Pancreas (tissue), 10 donors: ENCODE measurements around the gene PSENEN. TPM values are rescaled to one million over a fixed set of nuclear protein-coding genes. Genes with fewer than 3 reads are reported as not detected.

Experiments used
- ATAC-seq, 4 donors: fragments of 200-7000 bp; cut with Tn5 transposase; one replicate each; pipeline versions ENCODE4 v1.8.0 to v1.9.1; 2020; ENCODE audit warnings: mild to moderate bottlenecking in 4 of 4, moderate library complexity in 4 of 4
- DNase-seq, 6 donors: peaks; one replicate each; pipeline ENCODE4 v3.0.0-alpha.2; 2020
- FAIRE-seq: peaks from 2 replicates; lab custom pipeline; 2012; peaks lifted over from hg19 to GRCh38; lab: Jason Lieb, UNC
- H3K27ac ChIP-seq, 4 donors: fragments of 200-600 bp; sonication (generic); 1 replicate in 3 of 4; 2 replicates in 1 of 4; pipeline versions ENCODE4 v1.5.0 to v1.8.0; 2020
- H3K27me3 ChIP-seq, 4 donors: fragments of 200-600 bp; one replicate each; pipeline ENCODE4 v1.8.0; 2021
- H3K36me3 ChIP-seq, 3 donors: fragments of 200-600 bp; sonication (generic) in 1 of 3; one replicate each; pipeline versions ENCODE4 v1.5.0 to v1.8.0; 2020 to 2021
- H3K4me1 ChIP-seq, 3 donors: fragments of 200-600 bp; one replicate each; pipeline ENCODE4 v1.8.0; 2021
- H3K4me3 ChIP-seq, 4 donors: fragments of 200-600 bp; sonication (generic) in 2 of 4; one replicate each; pipeline versions ENCODE4 v1.5.0 to v1.8.0; 2020 to 2021
- H3K9me3 ChIP-seq, 4 donors: fragments of 200-600 bp; one replicate each; pipeline ENCODE4 v1.8.0; 2021
- WGBS, 2 donors: extraction: QIAGEN DNeasy Blood & Tissue Kit; methylation state at CpG; one replicate each; pipeline ENCODE4 v1.1.7; 2013; 5-methylcytosine and 5-hydroxymethylcytosine counted together
- intact Hi-C, 3 donors: fragments of 100-400 bp; cut with DNase I; formaldehyde crosslinking; loops; one replicate each; pipeline versions ENCODE4 v1.11.1 to v1.14.2; 2022
- polyA plus RNA-seq, 2 donors: library from polyadenylated mRNA; stranded (reverse); fragments of 200-250 nt; gene quantifications; one replicate each; pipeline ENCODE4 v1.2.3, GENCODE V29; 2013
- total RNA-seq, 6 donors: library from RNA; stranded (reverse); fragmentation: NEBNext Ultra II Directional in 4 of 6; extraction: Animal tissue kit (Norgen Biotek cat#: 25700) in 4 of 6; gene quantifications; one replicate each; pipeline versions ENCODE4 v1.2.1 to v1.2.4, GENCODE V29; 2021 to 2023
- TF ChIP-seq, protein P1 (sequence below), 4 donors: fragments of 200-600 bp; sonication (generic) in 3 of 4; IDR thresholded peaks; one replicate each; pipeline versions ENCODE4 v1.5.0 to v1.8.0; 2021; ENCODE audit warnings: antibody characterized with exemption in 4 of 4
- donor health status: healthy with polysubstance abuse.
- donor health status: DM: no; HTN: no; CAD: no; lungs with moderate emphysema.
- donor health status: DM: no; HTN: no; CAD: no.
- donor health status: control.
- donor health status: control.
- donor health status: Bipolar disorder and iron deficiency.
- donor health status: DM: yes; HTN: yes; CAD: no.
- donor health status: DM: no; HTN: no; CAD: no.
- donor health status: DM: no; HTN: no; CAD: no.
- donor health status: DM: yes; HTN: yes; CAD: no.

Gene PSENEN
- total and polyA plus RNA-seq, 8 donors = 26.7 to 64.6 (median 36.3) TPM

DNA sequence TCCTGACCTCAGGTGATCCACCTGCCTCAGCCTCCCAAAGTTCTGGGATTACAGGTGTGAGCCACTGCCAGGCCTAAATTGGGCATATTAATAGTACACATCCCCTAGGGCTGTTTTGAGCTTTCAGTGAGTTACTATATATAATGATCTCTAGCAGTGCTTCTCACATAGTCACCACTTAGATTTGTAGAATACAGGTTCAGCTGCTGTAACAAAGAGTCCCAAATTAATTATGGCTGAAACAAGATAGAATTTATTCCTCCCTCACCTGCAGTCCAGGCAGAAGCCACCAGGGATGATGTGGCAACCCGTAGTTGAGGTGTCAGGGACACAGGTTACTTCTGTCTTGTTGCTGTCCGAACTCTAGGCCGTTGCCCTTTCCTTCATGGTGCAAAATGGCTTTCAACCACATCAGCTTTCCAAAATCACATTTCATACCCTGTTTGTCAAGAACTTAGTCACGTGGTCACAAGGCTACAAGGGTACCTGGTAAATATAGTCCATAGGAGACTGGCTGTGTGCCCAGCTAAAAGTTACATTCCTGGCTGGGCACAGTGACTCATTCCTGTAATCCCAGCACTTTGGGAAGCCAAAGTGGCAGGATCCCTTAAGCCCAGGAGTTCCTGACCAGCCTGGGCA is 15.4 kb downstream of the PSENEN start:
- peaks cover 0 to 17% (median 8%) of the 10 kb centered on the region in 3 donors for H3K4me1 ChIP-seq
- no peak for ATAC-seq
- 88 to 96% methylated on average over 4 of the region's 4 CpGs for WGBS, 2 donors
- no peak overlapping the region for H3K27ac ChIP-seq
- H3K36me3 ChIP-seq = no peaks in the 10 kb centered on the region
- no peak overlapping the region for H3K4me3 ChIP-seq
- peak in 1 of 6 donors; percentile 43 for DNase-seq
- FAIRE-seq = no peak
- no peaks in the 10 kb centered on the region for H3K9me3 ChIP-seq
- TF ChIP-seq, protein P1, sequence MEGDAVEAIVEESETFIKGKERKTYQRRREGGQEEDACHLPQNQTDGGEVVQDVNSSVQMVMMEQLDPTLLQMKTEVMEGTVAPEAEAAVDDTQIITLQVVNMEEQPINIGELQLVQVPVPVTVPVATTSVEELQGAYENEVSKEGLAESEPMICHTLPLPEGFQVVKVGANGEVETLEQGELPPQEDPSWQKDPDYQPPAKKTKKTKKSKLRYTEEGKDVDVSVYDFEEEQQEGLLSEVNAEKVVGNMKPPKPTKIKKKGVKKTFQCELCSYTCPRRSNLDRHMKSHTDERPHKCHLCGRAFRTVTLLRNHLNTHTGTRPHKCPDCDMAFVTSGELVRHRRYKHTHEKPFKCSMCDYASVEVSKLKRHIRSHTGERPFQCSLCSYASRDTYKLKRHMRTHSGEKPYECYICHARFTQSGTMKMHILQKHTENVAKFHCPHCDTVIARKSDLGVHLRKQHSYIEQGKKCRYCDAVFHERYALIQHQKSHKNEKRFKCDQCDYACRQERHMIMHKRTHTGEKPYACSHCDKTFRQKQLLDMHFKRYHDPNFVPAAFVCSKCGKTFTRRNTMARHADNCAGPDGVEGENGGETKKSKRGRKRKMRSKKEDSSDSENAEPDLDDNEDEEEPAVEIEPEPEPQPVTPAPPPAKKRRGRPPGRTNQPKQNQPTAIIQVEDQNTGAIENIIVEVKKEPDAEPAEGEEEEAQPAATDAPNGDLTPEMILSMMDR (IDR thresholded peaks at IDR 0.05) = no peak
- intact Hi-C loops = no loop called here
- H3K27me3 ChIP-seq = no peaks in the 10 kb centered on the region

DNA sequence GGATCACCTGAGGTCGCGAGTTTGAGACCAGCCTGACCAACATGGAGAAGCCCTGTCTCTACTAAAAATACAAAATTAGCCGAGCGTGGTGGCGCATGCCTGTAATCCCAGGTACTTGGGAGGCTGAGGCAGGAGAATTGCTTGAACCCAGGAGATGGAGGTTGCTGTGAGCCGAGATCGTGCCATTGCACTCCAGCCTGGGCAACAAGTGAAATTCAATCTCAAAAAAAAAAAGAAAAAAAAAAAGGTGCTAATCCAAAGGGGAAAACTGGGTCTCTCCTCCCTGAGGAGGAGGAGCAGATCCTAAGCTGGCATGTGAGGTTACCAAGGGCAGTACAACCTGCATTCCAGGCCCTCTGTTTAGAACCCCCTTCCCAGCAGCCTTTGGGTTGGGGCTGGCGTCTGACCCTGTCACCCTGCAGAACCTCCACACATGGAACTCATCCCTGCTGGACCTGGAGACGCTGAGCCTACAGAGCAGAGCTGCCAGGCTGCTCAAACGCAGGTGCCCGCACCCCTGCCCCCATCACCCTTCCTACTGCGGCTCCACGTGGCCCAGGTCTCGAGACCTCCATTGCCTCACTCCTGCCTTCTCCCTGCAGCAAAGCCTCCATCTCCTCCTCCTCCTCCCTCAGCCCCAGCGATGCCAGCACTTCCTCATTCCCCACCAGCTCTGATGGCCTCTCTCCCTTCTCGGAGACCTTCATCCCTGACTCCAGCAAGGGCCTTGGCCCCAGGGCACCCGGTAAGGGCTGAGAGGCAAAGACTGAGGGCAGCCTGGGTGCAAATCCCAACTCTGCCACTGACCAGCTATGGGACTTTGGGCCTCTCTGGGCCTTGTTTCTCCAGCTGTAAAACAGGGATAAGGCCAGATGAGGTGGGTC is 19.2 kb downstream of the PSENEN start:
- no peak overlapping the region for H3K27ac ChIP-seq
- no peak for DNase-seq
- no peaks in the 10 kb centered on the region for H3K27me3 ChIP-seq
- 92 to 93% methylated on average over 17 of the region's 17 CpGs for WGBS, 2 donors
- H3K4me1 ChIP-seq = peaks cover 0 to 3% (median 0%) of the 10 kb centered on the region in 3 donors
- TF ChIP-seq, protein P1 (IDR thresholded peaks at IDR 0.05) = no peak
- H3K9me3 ChIP-seq = no peaks in the 10 kb centered on the region
- no peaks in the 10 kb centered on the region for H3K36me3 ChIP-seq
- no peak for ATAC-seq
- H3K4me3 ChIP-seq = no peak overlapping the region
- no peak for FAIRE-seq
- intact Hi-C loops = no loop called here

DNA sequence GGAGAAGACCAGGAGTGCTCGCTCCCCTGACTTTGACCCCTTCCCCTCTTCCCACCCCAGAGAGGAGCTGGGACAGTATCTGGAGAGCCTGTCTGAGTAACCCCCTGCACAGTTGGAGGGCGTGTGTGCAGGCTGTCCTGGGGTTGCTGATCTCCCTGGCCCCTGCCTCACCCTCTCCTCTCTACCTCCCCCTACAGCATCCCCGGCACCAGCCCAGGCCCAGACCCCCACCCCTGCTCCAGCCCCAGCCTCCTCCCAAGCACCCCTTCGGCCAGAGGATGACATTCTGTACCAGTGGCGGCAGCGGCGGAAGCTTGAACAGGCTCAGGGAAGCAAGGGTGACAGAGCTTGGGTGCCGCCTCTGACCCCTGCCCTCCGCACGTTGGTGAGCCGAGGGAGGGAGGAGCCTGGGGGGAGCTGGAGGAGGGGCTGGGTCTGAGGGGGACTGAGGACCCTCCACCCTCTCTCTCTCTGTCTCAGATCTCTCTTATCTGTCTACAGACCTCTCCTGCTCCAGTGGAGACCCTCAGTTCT is 21.2 kb downstream of the PSENEN start:
- H3K9me3 ChIP-seq = no peaks in the 10 kb centered on the region
- 86 to 87% methylated on average over 11 of the region's 11 CpGs for WGBS, 2 donors
- H3K4me3 ChIP-seq = no peak overlapping the region
- FAIRE-seq (no peak), ATAC-seq (no peak), DNase-seq (peak in 2 of 6 donors; percentile 27 to 58)
- no peak overlapping the region for H3K27ac ChIP-seq
- intact Hi-C loops = no loop called here
- TF ChIP-seq, protein P1 (IDR thresholded peaks at IDR 0.05) = no peak
- peaks cover 0 to 3% (median 0%) of the 10 kb centered on the region in 3 donors for H3K4me1 ChIP-seq
- H3K36me3 ChIP-seq = no peaks in the 10 kb centered on the region
- H3K27me3 ChIP-seq = no peaks in the 10 kb centered on the region

DNA sequence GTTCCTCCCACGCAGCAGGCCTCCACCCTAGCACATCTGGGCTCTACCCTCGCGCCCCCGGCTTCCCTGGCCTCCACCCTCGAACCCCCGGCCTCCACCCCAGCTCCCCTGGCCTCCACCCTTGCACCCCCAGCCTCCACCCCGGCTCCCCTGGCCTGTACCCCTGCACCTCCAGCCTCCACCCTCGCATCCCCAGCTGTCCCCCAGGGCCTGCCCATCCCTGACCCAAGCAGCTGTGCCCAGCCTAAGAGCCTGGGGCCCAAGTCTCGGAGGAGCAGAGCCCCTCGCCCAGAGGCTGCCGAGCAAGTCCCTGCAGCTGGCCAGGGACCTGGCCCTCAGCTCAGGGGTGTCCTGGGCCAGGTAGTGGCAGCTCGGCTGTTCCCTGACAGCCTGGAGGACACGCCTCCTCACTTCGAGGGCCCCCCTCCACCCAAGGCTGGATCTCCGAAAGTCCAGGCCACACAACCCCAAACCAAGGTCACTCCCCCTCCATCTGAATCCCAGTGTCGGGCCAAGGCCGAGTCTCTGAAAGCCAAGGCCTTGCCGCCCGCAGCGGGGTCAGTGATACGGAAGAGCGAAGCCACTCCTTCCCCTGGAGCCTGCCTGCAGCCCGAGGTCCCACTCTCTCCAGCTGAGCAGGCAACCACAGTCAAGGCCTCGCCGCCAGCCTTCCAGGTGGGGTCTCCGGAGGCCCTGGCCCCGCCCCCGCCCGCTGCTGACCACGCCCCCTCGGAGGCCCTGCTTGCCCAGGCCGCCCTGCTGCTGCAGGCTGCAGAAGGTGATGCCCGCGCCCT is 22.0 kb downstream of the PSENEN start:
- Histone ChIP-seq H3K27ac (peak overlapping the region in 1 of 4 donors; percentile 33), H3K4me1 (peaks cover 0 to 3% (median 0%) of the 10 kb centered on the region in 3 donors), H3K27me3 (no peaks in the 10 kb centered on the region), H3K9me3 (no peaks in the 10 kb centered on the region), H3K36me3 (no peaks in the 10 kb centered on the region), H3K4me3 (no peak overlapping the region)
- TF ChIP-seq, protein P1 (IDR thresholded peaks at IDR 0.05) = no peak
- ATAC-seq = peak; percentile 60 to 95 (median 80)
- WGBS, 2 donors = 36 to 38% methylated on average over 34 of the region's 34 CpGs
- peak; percentile 64 to 85 (median 68) for DNase-seq
- no peak for FAIRE-seq
- intact Hi-C loops = no loop called here
